HEK293 (cell line): ENCODE measurements around the gene RPL12.

Experiments
- HOXD13 ChIP-seq: sonication (generic); formaldehyde crosslinking; IDR thresholded peaks from 2 replicates; pipeline ENCODE4 v1.8.0; 2022; ENCODE audit warnings: missing genetic modification reagents, borderline replicate concordance
- IKZF3 ChIP-seq: fragments of 450-650 bp; IDR thresholded peaks from 2 replicates; pipeline ENCODE4 v1.5.0; 2018; ENCODE audit warnings: missing biosample characterization, mild to moderate bottlenecking, missing genetic modification characterization, moderate library complexity
- KLF17 ChIP-seq: fragments of 450-650 bp; formaldehyde crosslinking; IDR thresholded peaks from 2 replicates; pipeline ENCODE4 v1.5.1; 2016; ENCODE audit warnings: missing biosample characterization, missing genetic modification characterization
- KLF8 ChIP-seq: fragments of 450-650 bp; formaldehyde crosslinking; IDR thresholded peaks from 2 replicates; pipeline ENCODE4 v1.5.1; 2016; ENCODE audit warnings: missing biosample characterization, missing genetic modification characterization
- KLF9 ChIP-seq: fragments of 450-650 bp; formaldehyde crosslinking; IDR thresholded peaks from 2 replicates; pipeline ENCODE4 v1.5.1; 2016; ENCODE audit warnings: missing biosample characterization, missing genetic modification characterization, low read depth
- MZF1 ChIP-seq: fragments of 450-650 bp; formaldehyde crosslinking; IDR thresholded peaks from 2 replicates; pipeline ENCODE4 v1.5.1; 2017; ENCODE audit warnings: missing biosample characterization, missing genetic modification characterization, borderline replicate concordance
- PRDM4 ChIP-seq: fragments of 450-650 bp; formaldehyde crosslinking; IDR thresholded peaks from 2 replicates; pipeline ENCODE4 v1.5.1; 2017; ENCODE audit warnings: missing biosample characterization, missing genetic modification characterization
- SCRT1 ChIP-seq: fragments of 450-650 bp; formaldehyde crosslinking; IDR thresholded peaks from 2 replicates; pipeline ENCODE4 v1.5.1; 2016; ENCODE audit warnings: missing biosample characterization, missing genetic modification characterization, borderline replicate concordance
- TRIM28 ChIP-seq: IDR thresholded peaks from 2 replicates; pipeline ENCODE4 v1.6.1; 2011; ENCODE audit warnings: low read length, control low read depth, borderline replicate concordance
- WT1 ChIP-seq: fragments of 450-650 bp; formaldehyde crosslinking; IDR thresholded peaks from 2 replicates; pipeline ENCODE4 v1.5.1; 2016; ENCODE audit warnings: missing biosample characterization, missing genetic modification characterization
- YY1 ChIP-seq: fragments of 450-650 bp; formaldehyde crosslinking; IDR thresholded peaks from 2 replicates; pipeline ENCODE4 v1.5.1; 2018; ENCODE audit warnings: missing biosample characterization, missing genetic modification characterization
- ZBTB21 ChIP-seq: fragments of 450-650 bp; formaldehyde crosslinking; IDR thresholded peaks from 2 replicates; pipeline ENCODE4 v1.5.1; 2017; ENCODE audit warnings: missing biosample characterization, missing genetic modification characterization
- ZBTB26 ChIP-seq: fragments of 450-650 bp; formaldehyde crosslinking; optimal IDR thresholded peaks from 2 replicates; pipeline ENCODE3; 2016; ENCODE audit warnings: missing biosample characterization, mild to moderate bottlenecking, missing genetic modification characterization
- ZFP3 ChIP-seq: fragments of 450-650 bp; formaldehyde crosslinking; IDR thresholded peaks from 2 replicates; pipeline ENCODE4 v1.5.1; 2016; ENCODE audit warnings: low read depth, missing biosample characterization, missing genetic modification characterization
- ZIC2 ChIP-seq: fragments of 450-650 bp; formaldehyde crosslinking; IDR thresholded peaks from 2 replicates; pipeline ENCODE4 v1.5.1; 2016; ENCODE audit warnings: missing biosample characterization, missing genetic modification characterization
- ZNF121 ChIP-seq: fragments of 450-650 bp; formaldehyde crosslinking; IDR thresholded peaks from 2 replicates; pipeline ENCODE4 v1.5.1; 2016; ENCODE audit warnings: missing biosample characterization, missing genetic modification characterization
- ZNF19 ChIP-seq: fragments of 450-650 bp; formaldehyde crosslinking; IDR thresholded peaks from 2 replicates; pipeline ENCODE4; 2016; ENCODE audit warnings: missing biosample characterization, missing genetic modification characterization, low read depth
- ZNF2 ChIP-seq: fragments of 450-650 bp; formaldehyde crosslinking; IDR thresholded peaks from 2 replicates; pipeline ENCODE4 v1.5.1; 2016; ENCODE audit warnings: missing biosample characterization, missing genetic modification characterization
- ZNF23 ChIP-seq: fragments of 450-650 bp; formaldehyde crosslinking; IDR thresholded peaks from 2 replicates; pipeline ENCODE4 v1.5.1; 2016; ENCODE audit warnings: missing biosample characterization, missing genetic modification characterization, borderline replicate concordance
- ZNF26 ChIP-seq: fragments of 450-650 bp; formaldehyde crosslinking; IDR thresholded peaks from 2 replicates; pipeline ENCODE4 v1.5.1; 2016; ENCODE audit warnings: missing biosample characterization, missing genetic modification characterization
- ZNF341 ChIP-seq: fragments of 450-650 bp; formaldehyde crosslinking; IDR thresholded peaks from 2 replicates; pipeline ENCODE4; 2016; ENCODE audit warnings: low read depth, missing biosample characterization, missing genetic modification characterization
- ZNF391 ChIP-seq: fragments of 450-650 bp; formaldehyde crosslinking; IDR thresholded peaks from 2 replicates; pipeline ENCODE4 v1.5.1; 2016; ENCODE audit warnings: low read depth, missing biosample characterization, missing genetic modification characterization, borderline replicate concordance
- ZNF426 ChIP-seq: fragments of 450-650 bp; formaldehyde crosslinking; IDR thresholded peaks from 2 replicates; pipeline ENCODE4 v1.5.1; 2017; ENCODE audit warnings: missing biosample characterization, missing genetic modification characterization, mild to moderate bottlenecking, inconsistent platforms, moderate library complexity
- ZNF449 ChIP-seq: fragments of 450-650 bp; formaldehyde crosslinking; IDR thresholded peaks from 2 replicates; pipeline ENCODE4 v1.5.1; 2017; ENCODE audit warnings: missing biosample characterization, mild to moderate bottlenecking, missing genetic modification characterization, moderate library complexity
- ZNF488 ChIP-seq: fragments of 450-650 bp; formaldehyde crosslinking; IDR thresholded peaks from 2 replicates; pipeline ENCODE4 v1.5.1; 2016; ENCODE audit warnings: missing biosample characterization, missing genetic modification characterization
- ZNF501 ChIP-seq: fragments of 450-650 bp; formaldehyde crosslinking; IDR thresholded peaks from 2 replicates; pipeline ENCODE4 v1.5.1; 2016; ENCODE audit warnings: missing biosample characterization, missing genetic modification characterization
- ZNF555 ChIP-seq: fragments of 450-650 bp; formaldehyde crosslinking; conservative IDR thresholded peaks from 2 replicates; pipeline ENCODE4 v1.5.1; 2017; ENCODE audit warnings: missing biosample characterization, mild to moderate bottlenecking, missing genetic modification characterization, inconsistent platforms
- ZNF558 ChIP-seq: fragments of 450-650 bp; formaldehyde crosslinking; IDR thresholded peaks from 2 replicates; pipeline ENCODE4 v1.5.1; 2016; ENCODE audit warnings: missing biosample characterization, missing genetic modification characterization
- ZNF610 ChIP-seq: fragments of 450-650 bp; formaldehyde crosslinking; IDR thresholded peaks from 2 replicates; pipeline ENCODE4 v1.5.1; 2016; ENCODE audit warnings: missing biosample characterization, missing genetic modification characterization, borderline replicate concordance
- ZNF660 ChIP-seq: fragments of 450-650 bp; IDR thresholded peaks from 2 replicates; pipeline ENCODE4 v1.5.1; 2018; ENCODE audit warnings: missing biosample characterization, mild to moderate bottlenecking, missing genetic modification characterization

The RPL12 gene

GRCh38 chr9:127450830-127451607, at the start of gene RPL12, which contains the start of gene LRSAM1 (continued):
- TF ChIP-seq ZNF2 (tag by site-specific recombination) (peak; percentile 79), ZNF660 (tag by site-specific recombination) (peak; percentile 81; the same call in 1 of the 2 replicates), ZNF391 (peak; percentile 85), ZBTB21 (tag by site-specific recombination) (peak; percentile 47; the same call in 1 of the 2 replicates), ZNF19 (no peak), ZFP3 (tag by site-specific recombination) (no peak), HOXD13 (CRISPR knock-in tag) (peak; percentile 83; the same call in 1 of the 2 replicates), KLF8 (tag by site-specific recombination) (peak; percentile 92), ZNF555 (no peak), ZNF121 (tag by site-specific recombination) (peak; percentile 42; the same call in 1 of the 2 replicates), TRIM28 (no peak), SCRT1 (tag by site-specific recombination) (peak; percentile 82), PRDM4 (tag by site-specific recombination) (peak; percentile 34; the same call in 1 of the 2 replicates), ZNF23 (tag by site-specific recombination) (no peak), MZF1 (tag by site-specific recombination) (no peak), ZNF26 (tag by site-specific recombination) (no peak), KLF17 (tag by site-specific recombination) (peak; percentile 81), ZNF426 (tag by site-specific recombination) (0 out of 2 replicates have a peak, but pooled peaks have one; percentile 1), ZBTB26 (tag by site-specific recombination) (peak; percentile 45), ZNF449 (tag by site-specific recombination) (0 out of 2 replicates have a peak, but pooled peaks have one; percentile 50), ZNF610 (tag by site-specific recombination) (no peak), WT1 (peak; percentile 48), YY1 (tag by site-specific recombination) (peak; percentile 97), KLF9 (tag by site-specific recombination) (no peak; the same call in 1 of the 2 replicates), ZNF488 (tag by site-specific recombination) (no peak), ZNF501 (tag by site-specific recombination) (peak; percentile 89), ZIC2 (tag by site-specific recombination) (peak; percentile 28; the same call in 1 of the 2 replicates), ZNF558 (tag by site-specific recombination) (no peak), IKZF3 (no peak), ZNF341 (tag by site-specific recombination) (peak; percentile 61)
